Keratinocyte (primary cell): ENCODE results near the gene ZSCAN16.
"Not testable (repeated sequence)": the region's sequence is repeated elsewhere in the genome, so short reads cannot be mapped to it uniquely, and the experiment has no call there.

Experiments used
- EZH2 ChIP-seq: IDR thresholded peaks from one replicate; pipeline ENCODE4 v1.6.1; 2012; ENCODE audit warnings: inconsistent platforms, mild to moderate bottlenecking, low read length, moderate library complexity
- TF ChIP-seq, protein P1 (sequence below), 3 experiments: IDR thresholded peaks in 1 of 3; conservative IDR thresholded peaks in 1 of 3; optimal IDR thresholded peaks in 1 of 3; 2 replicates in 2 of 3; 3 replicates in 1 of 3; pipeline versions ENCODE3 to v1.5.1; 2011; ENCODE audit warnings: low read length in 3 of 3, mild to moderate bottlenecking in 3 of 3, moderate library complexity in 2 of 3, control low read depth in 1 of 3, inconsistent platforms in 1 of 3; ENCODE audit not compliant: insufficient read depth in 2 of 3; ENCODE audit errors: extremely low read depth in 1 of 3

DNA sequence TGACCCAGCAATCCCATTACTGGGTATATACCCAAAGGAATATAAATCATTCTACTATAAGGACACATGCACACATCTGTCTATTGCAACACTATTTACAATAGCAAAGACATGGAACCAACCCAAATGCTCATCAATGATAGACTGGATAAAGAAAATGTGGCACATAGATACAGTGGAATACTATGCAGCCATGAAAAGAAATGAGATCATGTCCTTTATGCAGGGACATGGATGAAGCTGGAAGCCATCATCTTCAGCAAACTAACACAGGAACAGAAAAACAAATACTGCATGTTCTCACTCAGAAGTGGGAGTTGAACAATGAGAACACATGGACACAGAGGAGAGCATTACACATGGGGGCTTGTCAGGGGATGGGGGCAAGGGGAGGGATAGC is 21.7 kb upstream of the ZSCAN16 start:
- TF ChIP-seq, protein P1, sequence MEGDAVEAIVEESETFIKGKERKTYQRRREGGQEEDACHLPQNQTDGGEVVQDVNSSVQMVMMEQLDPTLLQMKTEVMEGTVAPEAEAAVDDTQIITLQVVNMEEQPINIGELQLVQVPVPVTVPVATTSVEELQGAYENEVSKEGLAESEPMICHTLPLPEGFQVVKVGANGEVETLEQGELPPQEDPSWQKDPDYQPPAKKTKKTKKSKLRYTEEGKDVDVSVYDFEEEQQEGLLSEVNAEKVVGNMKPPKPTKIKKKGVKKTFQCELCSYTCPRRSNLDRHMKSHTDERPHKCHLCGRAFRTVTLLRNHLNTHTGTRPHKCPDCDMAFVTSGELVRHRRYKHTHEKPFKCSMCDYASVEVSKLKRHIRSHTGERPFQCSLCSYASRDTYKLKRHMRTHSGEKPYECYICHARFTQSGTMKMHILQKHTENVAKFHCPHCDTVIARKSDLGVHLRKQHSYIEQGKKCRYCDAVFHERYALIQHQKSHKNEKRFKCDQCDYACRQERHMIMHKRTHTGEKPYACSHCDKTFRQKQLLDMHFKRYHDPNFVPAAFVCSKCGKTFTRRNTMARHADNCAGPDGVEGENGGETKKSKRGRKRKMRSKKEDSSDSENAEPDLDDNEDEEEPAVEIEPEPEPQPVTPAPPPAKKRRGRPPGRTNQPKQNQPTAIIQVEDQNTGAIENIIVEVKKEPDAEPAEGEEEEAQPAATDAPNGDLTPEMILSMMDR (optimal IDR thresholded peaks at IDR 0.05 in 1 of 3, IDR thresholded peaks at IDR 0.05 in 1 of 3, conservative IDR thresholded peaks at IDR 0.05 in 1 of 3; ENCODE audit: extremely low read depth in 1 of 3, insufficient read depth in 2 of 3, low read length in 3 of 3) = not testable (repeated sequence)
- not testable (repeated sequence) for TF ChIP-seq EZH2
